ENCODE results near the gene SGO1.

GRCh38 chr3:20185679-20186599 lies at the start of gene SGO1:
- TF ChIP-seq CTCF (IDR thresholded peaks at IDR 0.05): peak in 2 of 6 experiments; percentile 19 to 25
- peak in 1 of 2 donors; percentile 88 for TF ChIP-seq POLR2A (IDR thresholded peaks at IDR 0.05)
